Osteoblast (primary cell): ENCODE data around the gene SPIB. TPM values are rescaled to one million over a fixed set of nuclear protein-coding genes. Genes with fewer than 3 reads are reported as not detected.

Source experiments
- DNase-seq: peaks from one replicate; pipeline ENCODE4 v3.0.0; 2011; ENCODE audit warnings: low spot score, mixed read lengths; ENCODE audit not compliant: insufficient read length; ENCODE audit errors: missing footprints
- H2AFZ ChIP-seq: 2 replicates; pipeline ENCODE4 v1.6.0; 2011; ENCODE audit warnings: mild to moderate bottlenecking, low read length
- H3K27ac ChIP-seq: 2 replicates; pipeline ENCODE4 v1.5.1; 2011; ENCODE audit warnings: mild to moderate bottlenecking, low read depth, low read length, moderate library complexity
- H3K27me3 ChIP-seq: 2 replicates; pipeline ENCODE4 v1.6.0; 2012; ENCODE audit warnings: mild to moderate bottlenecking, control low read depth, inconsistent platforms, low read length, moderate library complexity; ENCODE audit not compliant: insufficient read depth
- H3K36me3 ChIP-seq: 2 replicates; pipeline ENCODE4 v1.5.1; 2011; ENCODE audit warnings: mild to moderate bottlenecking, low read length, control low read depth, moderate library complexity; ENCODE audit not compliant: insufficient read depth
- H3K4me1 ChIP-seq: 2 replicates; pipeline ENCODE4 v1.5.1; 2011; ENCODE audit warnings: mild to moderate bottlenecking, low read length, control low read depth, moderate library complexity; ENCODE audit not compliant: insufficient read depth
- H3K4me2 ChIP-seq: 2 replicates; pipeline ENCODE4 v1.6.0; 2011; ENCODE audit warnings: mild to moderate bottlenecking, low read length; ENCODE audit not compliant: insufficient read depth
- H3K4me3 ChIP-seq: fragments of 200-600 bp; sonication (generic); 3 replicates; pipeline ENCODE4 v1.5.1; 2012; ENCODE audit warnings: mild to moderate bottlenecking, low read length, inconsistent platforms; ENCODE audit not compliant: insufficient read depth
- H3K79me2 ChIP-seq: 2 replicates; pipeline ENCODE4 v1.6.0; 2012; ENCODE audit warnings: mild to moderate bottlenecking, low read length, control low read depth, inconsistent platforms; ENCODE audit not compliant: insufficient read depth
- H3K9me3 ChIP-seq: 2 replicates; pipeline ENCODE4 v1.5.1; 2011; ENCODE audit warnings: low read depth, low read length, control low read depth
- H4K20me1 ChIP-seq: 2 replicates; pipeline ENCODE4 v1.6.0; 2012; ENCODE audit warnings: mild to moderate bottlenecking, low read length, control low read depth; ENCODE audit not compliant: insufficient read depth
- CTCF ChIP-seq: IDR thresholded peaks from 2 replicates; pipeline ENCODE4 v1.5.1; 2011; ENCODE audit warnings: mild to moderate bottlenecking, low read depth, low read length, moderate library complexity; ENCODE audit errors: extremely low read depth
- total RNA-seq: library from RNA; depleted of rRNA; stranded (reverse); fragments of >200 nt; gene quantifications from 2 replicates; pipeline ENCODE4 v1.2.3, GENCODE V29; 2012

SPIB gene
- total RNA-seq, 1 donor, result 0.36 TPM

GRCh38 chr19:50423279-50424113 lies 4.8 kb downstream of the SPIB start:
- H3K4me3 ChIP-seq, result no peak overlapping the region
- H3K36me3 ChIP-seq, result no peaks in the 10 kb centered on the region
- H3K4me1 ChIP-seq, result no peaks in the 10 kb centered on the region
- no peak for DNase-seq
- peaks cover 15% of the 10 kb centered on the region for H3K27me3 ChIP-seq
- H3K27ac ChIP-seq, result no peak overlapping the region
- no peaks in the 10 kb centered on the region for H4K20me1 ChIP-seq
- H3K79me2 ChIP-seq, result no peaks in the 10 kb centered on the region
- H3K4me2 ChIP-seq, result no peak overlapping the region
- TF ChIP-seq CTCF, result no peak
- H3K9me3 ChIP-seq, result no peaks in the 10 kb centered on the region
- H2AFZ ChIP-seq, result no peak overlapping the region

GRCh38 chr19:50425581-50425980 lies 6.8 kb downstream of the SPIB start:
- Histone ChIP-seq H3K27ac (no peak overlapping the region), H3K4me1 (no peaks in the 10 kb centered on the region), H3K27me3 (peaks cover 8% of the 10 kb centered on the region), H4K20me1 (no peaks in the 10 kb centered on the region), H3K79me2 (no peaks in the 10 kb centered on the region), H3K4me3 (no peak overlapping the region), H3K36me3 (no peaks in the 10 kb centered on the region), H3K4me2 (no peak overlapping the region), H3K9me3 (no peaks in the 10 kb centered on the region), H2AFZ (no peak overlapping the region)
- DNase-seq, result peak; percentile 67
- TF ChIP-seq CTCF, result no peak

DNA sequence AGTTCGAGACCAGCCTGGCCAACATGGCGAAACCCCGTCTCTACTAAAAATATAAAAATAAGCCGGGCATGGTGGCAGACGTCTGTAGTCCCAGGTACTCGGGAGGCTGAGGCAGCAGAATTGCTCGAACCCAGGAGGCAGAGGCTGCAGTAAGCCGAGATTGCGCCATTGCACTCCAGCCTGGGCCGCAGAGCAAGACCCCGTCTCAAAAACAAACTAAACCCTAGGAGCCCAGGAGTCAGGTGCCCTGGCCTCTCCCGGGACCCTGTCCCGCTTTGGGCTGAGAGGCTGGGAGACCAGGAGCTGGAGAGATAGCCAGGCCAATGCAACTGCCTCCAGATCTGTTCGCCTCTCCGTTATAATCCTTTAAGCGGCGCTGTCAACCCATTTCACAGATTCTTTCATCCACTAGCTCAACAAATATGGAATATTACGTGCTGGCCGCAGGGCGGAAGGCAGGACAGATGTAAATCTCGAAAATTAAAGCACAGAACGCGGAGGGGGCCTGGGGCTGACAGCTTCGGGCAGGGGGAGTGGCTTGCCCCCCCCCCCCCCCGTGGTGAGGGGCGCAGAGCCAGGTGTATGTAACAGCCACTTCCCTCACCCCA lies 8.7 kb downstream of the SPIB start:
- H2AFZ ChIP-seq, result peak overlapping the region; percentile 77
- peak; percentile 58 for DNase-seq
- H3K27me3 ChIP-seq, result peaks cover 14% of the 10 kb centered on the region
- H4K20me1 ChIP-seq, result no peaks in the 10 kb centered on the region
- H3K4me2 ChIP-seq, result peak overlapping the region; percentile 67
- no peaks in the 10 kb centered on the region for H3K9me3 ChIP-seq
- peak overlapping the region; percentile 45 for H3K4me3 ChIP-seq
- H3K36me3 ChIP-seq, result no peaks in the 10 kb centered on the region
- H3K79me2 ChIP-seq, result no peaks in the 10 kb centered on the region
- peaks cover 5% of the 10 kb centered on the region for H3K4me1 ChIP-seq
- H3K27ac ChIP-seq, result no peak overlapping the region
- TF ChIP-seq CTCF, result no peak

DNA sequence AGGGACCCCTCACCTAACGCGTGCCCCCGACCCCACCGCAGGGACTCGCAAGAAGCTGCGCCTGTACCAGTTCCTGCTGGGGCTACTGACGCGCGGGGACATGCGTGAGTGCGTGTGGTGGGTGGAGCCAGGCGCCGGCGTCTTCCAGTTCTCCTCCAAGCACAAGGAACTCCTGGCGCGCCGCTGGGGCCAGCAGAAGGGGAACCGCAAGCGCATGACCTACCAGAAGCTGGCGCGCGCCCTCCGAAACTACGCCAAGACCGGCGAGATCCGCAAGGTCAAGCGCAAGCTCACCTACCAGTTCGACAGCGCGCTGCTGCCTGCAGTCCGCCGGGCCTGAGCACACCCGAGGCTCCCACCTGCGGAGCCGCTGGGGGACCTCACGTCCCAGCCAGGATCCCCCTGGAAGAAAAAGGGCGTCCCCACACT lies 9.3 kb downstream of the SPIB start:
- no peak for TF ChIP-seq CTCF
- H3K27me3 ChIP-seq, result peaks cover 20% of the 10 kb centered on the region
- no peaks in the 10 kb centered on the region for H3K9me3 ChIP-seq
- H3K36me3 ChIP-seq, result no peaks in the 10 kb centered on the region
- peak overlapping the region; percentile 45 for H3K4me3 ChIP-seq
- no peaks in the 10 kb centered on the region for H3K79me2 ChIP-seq
- no peaks in the 10 kb centered on the region for H4K20me1 ChIP-seq
- peak overlapping the region; percentile 67 for H3K4me2 ChIP-seq
- peak; percentile 90 for DNase-seq
- no peak overlapping the region for H3K27ac ChIP-seq
- H3K4me1 ChIP-seq, result peaks cover 5% of the 10 kb centered on the region
- peak overlapping the region; percentile 77 for H2AFZ ChIP-seq
